ENCODE data around the gene LRP2BP. TPM values are rescaled to one million over a fixed set of nuclear protein-coding genes. Genes with fewer than 3 reads are reported as not detected.

The LRP2BP gene
- total RNA-seq, 4 donors from 2014 or later: 0.55 to 1.5 (median 1.2) TPM

GRCh38 chr4:185426960-185427688, 31.4 kb upstream of the LRP2BP start:
- 87 to 92% methylated on average over 22 of the region's 22 CpGs for WGBS, 2 donors
- intact Hi-C loops (cut with DNase I; ENCODE audit: low total_unique reads): no loop called here
- TF ChIP-seq CTCF (IDR thresholded peaks at IDR 0.05) (no peak), POLR2A (IDR thresholded peaks at IDR 0.05) (no peak)
- no peak for DNase-seq (ENCODE audit: low spot score in 2 of 2)
- H3K4me3 ChIP-seq (ENCODE audit: low read depth, poor library complexity, severe bottlenecking): no peak overlapping the region

GRCh38 chr4:185425647-185426352, 30.1 kb upstream of the LRP2BP start, which contains the start of gene UFSP2:
Gene UFSP2, minus strand, starts transcription at chr4:185425964. Its CDS starts 96 bp downstream, at chr4:185425868.
- peak; percentile 86 to 98 for DNase-seq (ENCODE audit: low spot score in 2 of 2)
- WGBS, 2 donors: 0% methylated on average over 41 to 43 of the region's 66 CpGs
- H3K4me3 ChIP-seq (ENCODE audit: low read depth, poor library complexity, severe bottlenecking): peak within 1 kb of the TSS; percentile 65
- TF ChIP-seq POLR2A (IDR thresholded peaks at IDR 0.05): peak in 1 of 2 donors; percentile 52
- TF ChIP-seq CTCF (IDR thresholded peaks at IDR 0.05): peak in 1 of 3 donors; percentile 7
- intact Hi-C loops (cut with DNase I; ENCODE audit: low total_unique reads): no loop called here

GRCh38 chr4:185424905-185425646, 29.4 kb upstream of the LRP2BP start:
- H3K4me3 ChIP-seq (ENCODE audit: low read depth, poor library complexity, severe bottlenecking): peak overlapping the region; percentile 65
- DNase-seq (ENCODE audit: low spot score in 2 of 2): no peak
- intact Hi-C loops (cut with DNase I; ENCODE audit: low total_unique reads): no loop called here
- 14 to 15% methylated on average over 13 of the region's 13 CpGs for WGBS, 2 donors
- no peak for TF ChIP-seq CTCF (IDR thresholded peaks at IDR 0.05)
- TF ChIP-seq POLR2A (IDR thresholded peaks at IDR 0.05): no peak

GRCh38 chr4:185421366-185422124, 25.8 kb upstream of the LRP2BP start:
- WGBS, 2 donors: 51 to 53% methylated on average over 2 of the region's 2 CpGs
- no peak overlapping the region for H3K4me3 ChIP-seq (ENCODE audit: low read depth, poor library complexity, severe bottlenecking)
- DNase-seq (ENCODE audit: low spot score in 2 of 2): no peak
- intact Hi-C loops (cut with DNase I; ENCODE audit: low total_unique reads): no loop called here
- TF ChIP-seq CTCF (IDR thresholded peaks at IDR 0.05): no peak

GRCh38 chr4:185416955-185417354, 21.2 kb upstream of the LRP2BP start:
- no peak for DNase-seq (ENCODE audit: low spot score in 2 of 2)
- H3K4me3 ChIP-seq (ENCODE audit: low read depth, poor library complexity, severe bottlenecking): no peak overlapping the region
- intact Hi-C loops (cut with DNase I; ENCODE audit: low total_unique reads): no loop called here
- TF ChIP-seq CTCF (IDR thresholded peaks at IDR 0.05): no peak
- no peak for TF ChIP-seq POLR2A (IDR thresholded peaks at IDR 0.05)

All from lower leg skin (tissue), 4 donors.